NCI-H69 (cell line): ENCODE measurements around the gene SRGAP3.
"Not testable (repeated sequence)": the region's sequence is repeated elsewhere in the genome, so short reads cannot be mapped to it uniquely, and the experiment has no call there.

Experiments
- DNase-seq: peaks from one replicate; lab custom pipeline; 2025; lab: John Stamatoyannopoulos, UW

SRGAP3 gene

GRCh38 chr3:9249273-9250192 is at the start of gene SRGAP3:
Gene SRGAP3 (minus strand): TSS chr3:9249646. CDS start chr3:9248951, 695 bp downstream.
- peak; percentile 92 for DNase-seq

GRCh38 chr3:9298236-9298635 is 48.8 kb upstream of the SRGAP3 start:
- DNase-seq: no peak

GRCh38 chr3:9296241-9296640 is 46.8 kb upstream of the SRGAP3 start:
- DNase-seq: no peak

GRCh38 chr3:9295007-9295406 is 45.6 kb upstream of the SRGAP3 start:
- no peak for DNase-seq

GRCh38 chr3:9293953-9294352 is 44.5 kb upstream of the SRGAP3 start:
- not testable (repeated sequence) for DNase-seq

- no peak for DNase-seq
Measured at GRCh38 chr3:9293076-9293475, 43.6 kb upstream of the SRGAP3 start.

GRCh38 chr3:9292516-9292915 is 43.1 kb upstream of the SRGAP3 start:
- peak; percentile 28 for DNase-seq

GRCh38 chr3:9291821-9292410 is 42.5 kb upstream of the SRGAP3 start:
- peak; percentile 27 for DNase-seq

GRCh38 chr3:9290566-9290965 is 41.1 kb upstream of the SRGAP3 start:
- DNase-seq: no peak

- not testable (repeated sequence) for DNase-seq
Measured at GRCh38 chr3:9281533-9281932, 32.1 kb upstream of the SRGAP3 start.

- peak; percentile 72 for DNase-seq
Measured at GRCh38 chr3:9280451-9281219, 31.2 kb upstream of the SRGAP3 start.

- peak; percentile 79 for DNase-seq
Measured at GRCh38 chr3:9279966-9280365, 30.5 kb upstream of the SRGAP3 start.

GRCh38 chr3:9278498-9278897 is 29.1 kb upstream of the SRGAP3 start:
- no peak for DNase-seq

GRCh38 chr3:9278085-9278484 is 28.6 kb upstream of the SRGAP3 start:
- peak; percentile 14 for DNase-seq

- DNase-seq: no peak
Measured at GRCh38 chr3:9276761-9277370, 27.4 kb upstream of the SRGAP3 start.

GRCh38 chr3:9271903-9272302 is 22.5 kb upstream of the SRGAP3 start:
- DNase-seq: no peak

- DNase-seq: no peak
Measured at GRCh38 chr3:9270704-9271103, 21.3 kb upstream of the SRGAP3 start.

- DNase-seq: peak; percentile 18
Measured at GRCh38 chr3:9266716-9267115, 17.3 kb upstream of the SRGAP3 start.

- DNase-seq: peak; percentile 59
Measured at GRCh38 chr3:9260305-9260704, 10.9 kb upstream of the SRGAP3 start.

GRCh38 chr3:9257092-9257491 is 7.6 kb upstream of the SRGAP3 start:
- DNase-seq: no peak

- no peak for DNase-seq
Measured at GRCh38 chr3:9255976-9256375, 6.5 kb upstream of the SRGAP3 start.

GRCh38 chr3:9254764-9255163 is 5.3 kb upstream of the SRGAP3 start:
- DNase-seq: no peak
